ENCODE data around the gene LMTK2.
A peak's percentile ranks its signal among the peaks of the same experiment; 100 is the strongest.

LMTK2 gene

GRCh38 chr7:98202367-98203195 is 95.9 kb downstream of the LMTK2 start:
- peak; percentile 19 to 26 for DNase-seq (ENCODE audit: low read depth in 2 of 2, low spot score in 1 of 2)

GRCh38 chr7:98203261-98203963 is 96.8 kb downstream of the LMTK2 start:
- DNase-seq (ENCODE audit: low read depth in 2 of 2, low spot score in 1 of 2) = no peak

- DNase-seq (ENCODE audit: low read depth in 2 of 2, low spot score in 1 of 2) = no peak
Observed at GRCh38 chr7:98203964-98204605, 97.4 kb downstream of the LMTK2 start.

GRCh38 chr7:98204670-98205069 is 98.0 kb downstream of the LMTK2 start:
- DNase-seq (ENCODE audit: low read depth in 2 of 2, low spot score in 1 of 2) = no peak

- DNase-seq (ENCODE audit: low read depth in 2 of 2, low spot score in 1 of 2) = no peak
Observed at GRCh38 chr7:98205162-98205845, 98.6 kb downstream of the LMTK2 start.

- DNase-seq (ENCODE audit: low read depth in 2 of 2, low spot score in 1 of 2) = no peak
Observed at GRCh38 chr7:98206451-98207330, 100.0 kb downstream of the LMTK2 start.

GRCh38 chr7:98209166-98209920 is 102.7 kb downstream of the LMTK2 start:
- no peak for DNase-seq (ENCODE audit: low read depth in 2 of 2, low spot score in 1 of 2)

- no peak for DNase-seq (ENCODE audit: low read depth in 2 of 2, low spot score in 1 of 2)
Observed at GRCh38 chr7:98210513-98211220, 104.0 kb downstream of the LMTK2 start.

GRCh38 chr7:98211221-98211675 is 104.6 kb downstream of the LMTK2 start, which contains the start of gene BHLHA15:
Gene BHLHA15, plus strand, starts transcription at chr7:98211439. Its CDS starts 871 bp downstream, at chr7:98212310.
- no peak for DNase-seq (ENCODE audit: low read depth in 2 of 2, low spot score in 1 of 2)

- no peak for DNase-seq (ENCODE audit: low read depth in 2 of 2, low spot score in 1 of 2)
Observed at GRCh38 chr7:98211676-98212531, 105.2 kb downstream of the LMTK2 start.

GRCh38 chr7:98212532-98213041 is 105.9 kb downstream of the LMTK2 start:
- DNase-seq (ENCODE audit: low read depth in 2 of 2, low spot score in 1 of 2) = no peak

GRCh38 chr7:98213296-98213887 is 106.7 kb downstream of the LMTK2 start:
- DNase-seq (ENCODE audit: low read depth in 2 of 2, low spot score in 1 of 2) = no peak

GRCh38 chr7:98213888-98214810 is 107.5 kb downstream of the LMTK2 start:
- DNase-seq (ENCODE audit: low read depth in 2 of 2, low spot score in 1 of 2) = no peak

- no peak for DNase-seq (ENCODE audit: low read depth in 2 of 2, low spot score in 1 of 2)
Observed at GRCh38 chr7:98214811-98215321, 108.2 kb downstream of the LMTK2 start.

- DNase-seq (ENCODE audit: low read depth in 2 of 2, low spot score in 1 of 2) = no peak
Observed at GRCh38 chr7:98215561-98216495, 109.2 kb downstream of the LMTK2 start.

All from stimulated activated CD8-positive, alpha-beta memory T cell treated with anti-CD3 and anti-CD28 coated beads, Interleukin-4, amount 100 ng/mL, for 1 hour (primary cell).